Medulla oblongata (tissue), 1 donor: ENCODE measurements around the gene MYL11.
"Not testable (repeated sequence)": the region's sequence is repeated elsewhere in the genome, so short reads cannot be mapped to it uniquely, and the experiment has no call there.

Experiments
- DNase-seq: peaks from one replicate; pipeline ENCODE4 v3.0.0-alpha.2; 2015; ENCODE audit errors: extremely low spot score

Gene MYL11

DNA sequence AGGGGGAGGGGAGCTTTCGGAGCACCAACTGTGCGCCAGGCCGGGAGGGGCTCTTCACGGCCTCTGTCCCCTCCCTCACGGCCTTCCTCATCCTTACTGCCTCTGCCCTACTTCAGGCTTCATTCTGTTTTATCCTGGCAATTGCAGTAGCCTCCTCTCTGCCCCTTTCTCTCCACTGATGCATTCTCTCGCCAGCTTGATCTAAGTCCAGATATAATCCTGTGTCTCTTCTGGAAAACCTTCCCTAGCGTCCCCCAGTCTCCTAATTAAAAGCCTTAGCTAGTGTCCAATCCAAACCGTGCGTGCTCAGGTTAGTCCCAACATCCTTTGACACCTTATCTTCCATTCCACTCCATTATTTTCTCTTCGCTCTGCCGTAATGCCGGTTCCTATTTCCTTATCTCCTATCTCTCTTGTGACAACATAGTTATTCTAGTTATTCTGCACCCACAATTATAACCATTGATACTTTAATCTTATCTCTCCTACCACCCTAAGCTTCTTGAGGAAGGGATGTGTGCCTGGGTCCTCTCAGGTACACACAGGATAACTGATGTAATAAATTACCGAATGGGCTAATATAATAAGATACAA, 21.5 kb downstream of the MYL11 start:
- no peak for DNase-seq

GRCh38 chr16:30396627-30397026, 22.0 kb downstream of the MYL11 start:
- not testable (repeated sequence) for DNase-seq

GRCh38 chr16:30397056-30397455, 22.5 kb downstream of the MYL11 start:
- no peak for DNase-seq

GRCh38 chr16:30397776-30398660, 23.4 kb downstream of the MYL11 start:
- no peak for DNase-seq

GRCh38 chr16:30398661-30399434, 24.2 kb downstream of the MYL11 start:
- no peak for DNase-seq

DNA sequence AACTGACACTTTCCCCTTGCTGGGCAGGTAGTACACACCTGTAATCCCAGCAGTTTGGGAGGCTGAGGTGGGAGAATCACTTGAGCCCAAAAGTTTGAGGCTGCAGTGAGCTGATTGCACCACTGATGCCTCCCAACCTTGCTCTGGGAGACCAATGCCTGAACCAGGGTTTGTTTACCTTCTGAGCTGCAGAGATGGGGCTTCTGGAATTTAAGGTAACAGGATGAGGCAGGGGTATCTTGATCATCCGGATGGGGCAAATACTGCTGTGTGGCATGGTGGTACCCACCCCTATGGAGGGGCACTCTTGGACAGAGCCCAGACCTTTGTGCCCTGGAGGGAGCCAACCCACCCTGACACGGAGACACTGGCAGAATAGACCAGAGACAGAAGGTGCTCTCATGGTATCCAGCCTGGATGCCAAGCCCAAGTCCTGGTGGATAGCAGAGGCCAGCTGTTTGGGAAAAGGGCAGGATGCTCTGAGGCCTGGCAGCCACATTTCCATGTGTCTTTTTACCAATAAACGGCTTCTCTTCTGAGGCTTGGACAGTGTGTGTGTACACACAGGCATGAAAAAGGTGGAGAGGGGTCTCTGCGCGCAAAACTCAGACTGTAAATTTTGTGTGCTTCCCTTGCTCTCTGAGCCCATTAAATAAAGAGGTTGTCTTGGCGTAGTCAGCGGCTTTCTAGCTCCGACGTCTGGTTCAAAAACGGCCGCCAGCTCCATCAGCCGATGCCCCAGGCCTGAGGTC, 25.0 kb downstream of the MYL11 start:
- DNase-seq, result no peak

DNA sequence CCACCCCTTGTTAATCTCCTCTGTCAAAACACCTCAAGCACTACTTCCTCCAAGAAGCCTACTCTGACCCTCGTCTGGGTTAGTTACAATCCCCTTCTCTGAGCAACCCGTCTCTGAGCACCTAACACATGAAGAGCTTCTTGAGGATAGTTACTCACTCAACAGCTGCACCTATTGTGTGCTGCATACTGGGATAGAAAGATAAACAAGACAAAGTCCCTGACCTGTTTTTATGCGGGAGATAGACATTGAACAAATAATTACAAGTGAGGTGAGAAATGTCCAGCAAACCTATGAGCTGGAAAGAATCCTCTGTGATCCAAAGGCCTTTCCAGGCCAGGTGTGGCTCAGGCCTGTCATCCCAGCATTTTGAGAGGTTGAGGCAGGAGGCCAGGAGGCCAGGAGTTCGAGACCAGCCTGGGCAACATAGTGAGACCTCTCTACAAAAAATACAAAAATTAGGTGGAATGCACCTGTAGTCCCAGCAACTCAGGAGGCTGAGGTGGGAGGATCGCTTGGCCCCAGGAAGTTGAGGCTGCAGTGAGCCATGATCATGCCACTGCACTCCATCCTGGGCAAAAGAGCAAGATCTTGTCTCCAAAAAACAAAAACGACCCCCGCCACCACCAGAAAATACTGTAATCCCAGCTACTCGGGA, 27.3 kb downstream of the MYL11 start:
- DNase-seq, result no peak

- DNase-seq, result no peak
These were observed 32.1 kb downstream of the MYL11 start for GRCh38 chr16:30406795-30407101.

GRCh38 chr16:30407102-30407803, 32.7 kb downstream of the MYL11 start, which contains the start of gene ZNF771:
ZNF771 (plus strand) TSS chr16:30407606; CDS start chr16:30408054, 448 bp downstream.
- DNase-seq, result peak; percentile 96

- no peak for DNase-seq
These were observed 33.4 kb downstream of the MYL11 start for GRCh38 chr16:30407804-30408534.

DNA sequence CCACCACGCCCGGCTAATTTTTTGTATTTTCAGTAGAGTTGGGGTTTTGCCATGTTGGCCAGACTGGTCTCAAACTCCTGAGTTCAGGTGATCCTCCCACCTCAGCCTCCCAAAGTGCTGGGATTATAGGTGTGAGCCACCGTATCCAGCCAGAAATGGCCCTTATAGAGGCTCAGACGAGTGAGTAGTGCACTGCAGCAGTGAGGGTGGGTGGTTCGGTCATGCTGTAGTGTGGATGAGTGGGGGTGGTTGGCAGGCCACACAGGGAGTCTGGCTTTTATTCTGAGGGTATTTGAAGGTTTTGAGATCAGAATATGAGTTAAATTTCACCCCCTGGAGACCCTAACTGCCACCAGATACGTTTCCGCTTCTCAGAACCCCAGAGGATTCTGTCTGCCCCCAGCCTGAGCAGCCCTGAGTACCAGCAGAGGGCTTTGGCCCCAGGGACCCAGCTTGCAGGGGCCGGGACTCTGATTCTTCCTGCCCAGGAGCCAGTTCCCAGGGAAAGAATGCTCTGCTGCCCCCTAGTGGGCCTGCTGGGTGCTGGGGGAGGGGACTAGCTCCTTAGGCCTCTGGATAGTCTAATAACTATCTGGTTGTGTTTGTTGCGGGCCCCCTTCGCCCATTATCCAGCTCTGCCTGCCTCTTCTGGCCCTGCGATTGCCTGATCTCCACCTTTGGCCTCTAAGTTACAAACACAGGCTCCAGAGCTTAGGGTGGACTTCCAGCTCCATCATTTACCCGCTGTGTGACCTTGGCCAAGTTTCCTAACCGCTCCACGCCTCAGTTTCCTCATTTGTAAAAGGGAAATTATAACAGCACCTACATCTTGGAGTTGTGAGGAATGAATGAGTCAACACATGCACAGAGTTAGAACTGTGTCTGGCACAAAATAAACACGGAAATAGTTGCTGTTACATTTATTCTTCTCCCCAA, 34.8 kb downstream of the MYL11 start:
- peak; percentile 95 for DNase-seq

DNA sequence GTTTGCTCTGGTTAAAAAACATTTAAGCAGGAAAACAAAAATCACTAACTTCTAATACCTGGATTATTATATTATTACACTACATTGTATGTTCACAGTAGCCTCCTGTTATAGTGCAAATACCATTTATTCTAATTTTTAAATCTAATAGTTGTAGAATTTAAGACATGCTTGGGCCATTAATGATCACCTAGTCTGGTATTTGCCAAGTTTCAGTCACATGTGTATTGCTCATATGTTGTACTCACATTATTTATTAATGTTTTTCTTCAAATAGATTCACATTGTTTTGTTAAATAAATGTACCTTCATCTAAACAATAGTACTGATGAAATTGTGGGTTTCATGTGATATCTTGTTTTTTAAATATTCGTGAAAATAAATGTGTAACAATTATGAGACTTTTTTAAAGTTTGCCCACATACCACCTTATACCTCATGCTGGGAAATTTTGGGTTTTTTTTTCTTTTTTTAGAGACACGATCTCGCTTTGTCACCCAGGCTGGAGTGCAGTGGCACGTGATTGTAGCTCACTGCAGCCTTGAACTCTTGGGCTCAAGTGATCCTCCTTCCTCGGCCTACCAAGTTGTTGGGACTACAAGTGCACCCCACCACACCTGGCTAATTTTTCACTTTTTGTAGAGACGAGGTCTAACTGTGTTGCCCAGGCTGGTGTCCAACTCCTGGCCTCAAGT, 38.7 kb downstream of the MYL11 start:
- no peak for DNase-seq

- no peak for DNase-seq
These were observed 39.6 kb downstream of the MYL11 start for GRCh38 chr16:30414159-30414558.

- DNase-seq, result no peak
These were observed 41.5 kb downstream of the MYL11 start for GRCh38 chr16:30416047-30416603.

GRCh38 chr16:30416624-30417528, 42.3 kb downstream of the MYL11 start:
- no peak for DNase-seq

DNA sequence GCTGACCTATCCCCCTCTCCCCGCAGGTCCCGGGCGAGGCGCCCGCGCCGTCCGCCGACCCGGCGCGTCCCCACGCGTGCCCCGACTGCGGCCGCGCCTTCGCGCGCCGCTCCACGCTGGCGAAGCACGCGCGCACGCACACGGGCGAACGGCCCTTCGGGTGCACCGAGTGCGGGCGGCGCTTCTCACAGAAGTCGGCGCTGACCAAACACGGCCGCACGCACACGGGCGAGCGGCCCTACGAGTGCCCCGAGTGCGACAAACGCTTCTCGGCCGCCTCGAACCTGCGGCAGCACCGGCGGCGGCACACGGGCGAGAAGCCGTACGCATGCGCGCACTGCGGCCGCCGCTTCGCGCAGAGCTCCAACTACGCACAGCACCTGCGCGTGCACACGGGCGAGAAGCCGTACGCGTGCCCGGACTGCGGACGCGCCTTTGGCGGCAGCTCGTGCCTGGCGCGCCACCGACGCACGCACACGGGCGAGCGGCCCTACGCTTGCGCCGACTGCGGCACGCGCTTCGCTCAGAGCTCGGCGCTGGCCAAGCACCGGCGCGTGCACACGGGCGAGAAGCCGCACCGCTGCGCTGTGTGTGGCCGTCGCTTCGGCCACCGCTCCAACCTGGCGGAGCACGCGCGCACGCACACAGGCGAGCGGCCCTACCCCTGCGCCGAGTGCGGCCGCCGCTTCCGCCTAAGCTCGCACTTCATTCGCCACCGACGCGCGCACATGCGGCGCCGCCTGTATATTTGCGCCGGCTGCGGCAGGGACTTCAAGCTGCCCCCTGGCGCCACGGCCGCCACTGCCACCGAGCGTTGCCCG, 43.1 kb downstream of the MYL11 start:
- DNase-seq, result peak; percentile 60
